Parathyroid adenoma (tissue), 2 donors: ENCODE measurements around the gene MAP2K2.
"Not testable (repeated sequence)": the region's sequence is repeated elsewhere in the genome, so short reads cannot be mapped to it uniquely, and the experiment has no call there.

Experiments
- H2AFZ ChIP-seq: fragments of 300-600 bp; sonication (generic); one replicate; pipeline ENCODE4 v1.7.0; 2017; ENCODE audit warnings: antibody characterized with exemption, mild to moderate bottlenecking
- H3K27ac ChIP-seq: fragments of 300-600 bp; sonication (generic); one replicate; pipeline ENCODE4 v1.7.0; 2017
- H3K27me3 ChIP-seq: fragments of 300-600 bp; sonication (generic); one replicate; pipeline ENCODE4 v1.7.0; 2017; ENCODE audit warnings: low read length; ENCODE audit not compliant: control insufficient read depth, insufficient read depth
- H3K36me3 ChIP-seq: fragments of 300-600 bp; sonication (generic); one replicate; pipeline ENCODE4 v1.7.0; 2017; ENCODE audit warnings: low read length; ENCODE audit not compliant: control insufficient read depth, insufficient read depth
- H3K4me1 ChIP-seq: fragments of 300-600 bp; sonication (generic); one replicate; pipeline ENCODE4 v1.7.0; 2017; ENCODE audit warnings: control low read depth
- H3K4me2 ChIP-seq: fragments of 300-600 bp; sonication (generic); one replicate; pipeline ENCODE4 v1.7.0; 2017; ENCODE audit warnings: low read length
- H3K4me3 ChIP-seq: fragments of 300-600 bp; sonication (generic); one replicate; pipeline ENCODE4 v1.7.0; 2017; ENCODE audit warnings: low read depth, low read length
- H3K79me2 ChIP-seq: fragments of 300-600 bp; sonication (generic); one replicate; pipeline ENCODE4 v1.7.0; 2017; ENCODE audit warnings: control low read depth
- H3K9ac ChIP-seq: fragments of 300-600 bp; sonication (generic); one replicate; pipeline ENCODE4 v1.7.0; 2017; ENCODE audit warnings: mild to moderate bottlenecking
- H3K9me3 ChIP-seq: fragments of 300-600 bp; sonication (generic); one replicate; pipeline ENCODE4 v1.7.0; 2017; ENCODE audit warnings: low read length; ENCODE audit not compliant: control insufficient read depth
- CTCF ChIP-seq: fragments of 300-600 bp; sonication (generic); IDR thresholded peaks from one replicate; pipeline ENCODE4 v1.7.0; 2017; ENCODE audit warnings: antibody characterized with exemption, mild to moderate bottlenecking
- donor health status: primary hyperparathyroidism.

Gene MAP2K2

GRCh38 chr19:4151623-4152022, 27.7 kb upstream of the MAP2K2 start:
- no peaks in the 10 kb centered on the region for H3K36me3 ChIP-seq
- H3K9me3 ChIP-seq, result no peaks in the 10 kb centered on the region
- no peak overlapping the region for H3K9ac ChIP-seq
- TF ChIP-seq CTCF, result no peak
- H3K4me3 ChIP-seq, result no peak overlapping the region
- H2AFZ ChIP-seq, result no peak overlapping the region
- H3K4me2 ChIP-seq, result no peak overlapping the region
- no peaks in the 10 kb centered on the region for H3K27me3 ChIP-seq
- H3K27ac ChIP-seq, result no peak overlapping the region
- H3K79me2 ChIP-seq, result no peaks in the 10 kb centered on the region
- no peaks in the 10 kb centered on the region for H3K4me1 ChIP-seq

- H3K4me1 ChIP-seq, result no peaks in the 10 kb centered on the region
- no peaks in the 10 kb centered on the region for H3K79me2 ChIP-seq
- no peak overlapping the region for H3K27ac ChIP-seq
- no peaks in the 10 kb centered on the region for H3K36me3 ChIP-seq
- H3K27me3 ChIP-seq, result no peaks in the 10 kb centered on the region
- H3K4me2 ChIP-seq, result no peak overlapping the region
- H3K9me3 ChIP-seq, result no peaks in the 10 kb centered on the region
- no peak overlapping the region for H2AFZ ChIP-seq
- TF ChIP-seq CTCF, result no peak
- H3K4me3 ChIP-seq, result no peak overlapping the region
- no peak overlapping the region for H3K9ac ChIP-seq
Observed at GRCh38 chr19:4149518-4150288, 25.8 kb upstream of the MAP2K2 start.

GRCh38 chr19:4144666-4145249, 20.8 kb upstream of the MAP2K2 start:
- H3K4me2 ChIP-seq, result no peak overlapping the region
- H3K4me3 ChIP-seq, result no peak overlapping the region
- no peaks in the 10 kb centered on the region for H3K36me3 ChIP-seq
- no peaks in the 10 kb centered on the region for H3K4me1 ChIP-seq
- no peak overlapping the region for H3K27ac ChIP-seq
- no peak overlapping the region for H3K9ac ChIP-seq
- H3K79me2 ChIP-seq, result no peaks in the 10 kb centered on the region
- TF ChIP-seq CTCF, result no peak
- H3K27me3 ChIP-seq, result no peaks in the 10 kb centered on the region
- no peak overlapping the region for H2AFZ ChIP-seq
- no peaks in the 10 kb centered on the region for H3K9me3 ChIP-seq

GRCh38 chr19:4142916-4143315, 19.0 kb upstream of the MAP2K2 start:
- H3K27me3 ChIP-seq, H3K9me3 ChIP-seq, H3K4me3 ChIP-seq, H3K27ac ChIP-seq, H3K4me2 ChIP-seq, H2AFZ ChIP-seq, H3K36me3 ChIP-seq, H3K79me2 ChIP-seq, H3K4me1 ChIP-seq, H3K9ac ChIP-seq: not testable (repeated sequence)

- Histone ChIP-seq H2AFZ (no peak overlapping the region), H3K27me3 (no peaks in the 10 kb centered on the region), H3K4me2 (no peak overlapping the region), H3K36me3 (no peaks in the 10 kb centered on the region), H3K27ac (no peak overlapping the region), H3K4me1 (no peaks in the 10 kb centered on the region), H3K9me3 (no peaks in the 10 kb centered on the region), H3K9ac (no peak overlapping the region), H3K4me3 (no peak overlapping the region), H3K79me2 (no peaks in the 10 kb centered on the region)
- peak; percentile 45 for TF ChIP-seq CTCF
Observed at GRCh38 chr19:4140237-4140711, 16.4 kb upstream of the MAP2K2 start.
